NCI-H2081 treated with DMSO at 0.1 percent for 48 hours (cell line): ENCODE data around the gene PAX2.

Source experiments
- DNase-seq: peaks from one replicate; lab custom pipeline; 2025; lab: John Stamatoyannopoulos, UW

PAX2 gene

GRCh38 chr10:100878291-100878910 lies 133.0 kb downstream of the PAX2 start:
- no peak for DNase-seq
